K562 (cell line): ENCODE results near the gene COL23A1. TPM values are rescaled to one million over a fixed set of nuclear protein-coding genes. Genes with fewer than 3 reads are reported as not detected.

Experiments
- ATAC-seq: fragments of 200-7000 bp; cut with Tn5 transposase; 3 replicates; pipeline ENCODE4 v1.9.1; 2020; ENCODE audit warnings: moderate library complexity
- BruUV-seq: library from RNA; stranded (reverse); fragments of 400-500 nt; replicated peaks from 2 replicates; lab custom pipeline; 2021; lab: Mats Ljungman, UMichigan
- CTCF ChIA-PET: fragments of 300-600 bp; formaldehyde crosslinking; extraction: SDS; loops from one replicate; lab custom pipeline; 2021; ENCODE audit warnings: low intra/inter-chr PET ratio; lab: Yijun Ruan, JAX
- POLR2A ChIA-PET: fragments of 300-600, 350-650 bp; sonication (Branson Sonifier 250); formaldehyde crosslinking; extraction: SDS; loops from one replicate; lab custom pipeline; 2021; ENCODE audit warnings: antibody characterized with exemption, inconsistent platforms; lab: Yijun Ruan, JAX
- DNase-seq, 4 experiments: peaks; one replicate each; pipeline versions ENCODE4 v3.0.0 to v3.0.0-alpha.2; 2011 to 2018; ENCODE audit warnings: low spot score in 3 of 4, mixed read lengths in 3 of 4; ENCODE audit errors: extremely low read depth in 1 of 4
- FAIRE-seq: peaks from 2 replicates; lab custom pipeline; 2011; peaks lifted over from hg19 to GRCh38; lab: Jason Lieb, UNC
- H2AFZ ChIP-seq: 2 replicates; pipeline ENCODE4 v1.6.0; 2011; ENCODE audit warnings: low read depth, low read length, control low read depth, inconsistent platforms
- H3K27ac ChIP-seq: fragments of 200-600 bp; 3 replicates; pipeline ENCODE4 v1.8.0; 2011; ENCODE audit warnings: low read depth, mild to moderate bottlenecking, control low read depth, inconsistent platforms, low read length, moderate library complexity, mixed read lengths; ENCODE audit errors: extremely low read depth
- H3K27me3 ChIP-seq, 2 experiments: fragments of 300-600 bp in 1 of 2; 2 replicates in 1 of 2; 3 replicates in 1 of 2; pipeline versions ENCODE4 v1.6.0 to v1.8.0; 2011; ENCODE audit warnings: inconsistent platforms in 2 of 2, low read length in 2 of 2, mild to moderate bottlenecking in 1 of 2, mixed read lengths in 1 of 2, moderate library complexity in 1 of 2; ENCODE audit not compliant: control insufficient read depth in 2 of 2, insufficient read depth in 2 of 2
- H3K36me3 ChIP-seq: fragments of 300-600 bp; 3 replicates; pipeline ENCODE4 v1.8.0; 2011; ENCODE audit warnings: mild to moderate bottlenecking, low read length, inconsistent platforms; ENCODE audit not compliant: control insufficient read depth, insufficient read depth
- H3K4me1 ChIP-seq, 2 experiments: fragments of 200-600 bp in 1 of 2; replicated peaks in 1 of 2; 2 replicates in 1 of 2; 3 replicates in 1 of 2; pipeline versions ENCODE4 v1.5.1 to v1.8.0; 2011; ENCODE audit warnings: inconsistent platforms in 2 of 2, low read length in 2 of 2, mild to moderate bottlenecking in 1 of 2, mixed read lengths in 1 of 2, moderate library complexity in 1 of 2; ENCODE audit not compliant: control insufficient read depth in 2 of 2, insufficient read depth in 2 of 2
- H3K4me2 ChIP-seq: 2 replicates; pipeline ENCODE4 v1.6.1; 2011; ENCODE audit warnings: low read length, control low read depth, inconsistent platforms, mixed read lengths; ENCODE audit not compliant: insufficient read depth
- H3K4me3 ChIP-seq: fragments of 200-600 bp; sonication (generic), shearing (Covaris generic); 2 replicates; pipeline ENCODE4 v1.5.1; 2016; ENCODE audit warnings: control low read depth, inconsistent platforms
- H3K79me2 ChIP-seq: fragments of 200-600 bp; 3 replicates; pipeline ENCODE4 v1.8.0; 2011; ENCODE audit warnings: low read length, inconsistent platforms; ENCODE audit not compliant: control insufficient read depth, insufficient read depth
- H3K9ac ChIP-seq, 2 experiments: 2 replicates each; pipeline versions ENCODE4 v1.6.0 to v1.6.1; 2011; ENCODE audit warnings: low read depth in 2 of 2, low read length in 2 of 2, control low read depth in 1 of 2, inconsistent platforms in 1 of 2, mild to moderate bottlenecking in 1 of 2, mixed read lengths in 1 of 2; ENCODE audit not compliant: insufficient read depth in 1 of 2
- H3K9me1 ChIP-seq: one replicate; pipeline ENCODE4 v1.6.0; 2011; ENCODE audit warnings: inconsistent platforms, mild to moderate bottlenecking, low read length, moderate library complexity; ENCODE audit not compliant: control insufficient read depth, insufficient read depth
- H3K9me3 ChIP-seq: replicated peaks from 2 replicates; pipeline ENCODE4 v1.5.1; 2011; ENCODE audit warnings: low read depth, low read length, inconsistent platforms; ENCODE audit not compliant: control insufficient read depth, insufficient read depth
- H4K20me1 ChIP-seq: replicated peaks from 2 replicates; pipeline ENCODE4 v1.6.1; 2011; ENCODE audit warnings: low read length, inconsistent platforms, mixed read lengths; ENCODE audit not compliant: control insufficient read depth, insufficient read depth
- C11orf30 ChIP-seq: fragments of 450-650 bp; IDR thresholded peaks from 2 replicates; pipeline ENCODE4 v1.6.1; 2016; ENCODE audit warnings: low read depth, mild to moderate bottlenecking
- CCAR2 ChIP-seq: fragments of 200-400 bp; formaldehyde crosslinking; IDR thresholded peaks from 2 replicates; pipeline ENCODE4 v1.6.1; 2017; ENCODE audit warnings: mild to moderate bottlenecking, low read depth, low read length
- HMGN3 ChIP-seq: IDR thresholded peaks from 2 replicates; pipeline ENCODE4 v1.6.1; 2011; ENCODE audit warnings: borderline replicate concordance, low read depth, mild to moderate bottlenecking, mixed read lengths, low read length; ENCODE audit not compliant: insufficient read length; ENCODE audit errors: extremely low read depth
- JUND ChIP-seq, 2 experiments: IDR thresholded peaks; 2 replicates in 1 of 2; 3 replicates in 1 of 2; pipeline ENCODE4 v1.6.1; 2011; ENCODE audit warnings: borderline replicate concordance in 2 of 2, low read depth in 2 of 2, low read length in 2 of 2, improper control_type of control experiment in 1 of 2, missing biosample characterization in 1 of 2, missing genetic modification characterization in 1 of 2, missing genetic modification reagents in 1 of 2
- MCM7 ChIP-seq, 2 experiments: fragments of 450-650 bp; IDR thresholded peaks; 2 replicates each; pipeline ENCODE4 v1.6.1; 2016 to 2018
- PRMT5 ChIP-seq: sonication (generic); formaldehyde crosslinking; IDR thresholded peaks from 2 replicates; pipeline ENCODE4 v1.5.0; 2020; ENCODE audit warnings: missing genetic modification reagents
- XRCC5 ChIP-seq: fragments of 200-400 bp; formaldehyde crosslinking; IDR thresholded peaks from 2 replicates; pipeline ENCODE4 v1.6.1; 2017; ENCODE audit warnings: low read depth, mild to moderate bottlenecking, low read length
- ZNF143 ChIP-seq: sonication (generic); formaldehyde crosslinking; IDR thresholded peaks from 2 replicates; pipeline ENCODE4 v1.9.0; 2022; ENCODE audit warnings: mild to moderate bottlenecking, missing genetic modification reagents
- WGBS: fragments of 100-300 bp; shearing (Covaris generic); methylation state at CpG from one replicate; pipeline ENCODE4 v1.1.6; 2016; ENCODE audit warnings: low coverage, mixed read lengths; ENCODE audit not compliant: insufficient coverage; ENCODE audit errors: missing lambda C conversion rate; 5-methylcytosine and 5-hydroxymethylcytosine counted together
- in situ Hi-C: fragments of 300-500 bp; cut with MboI; formaldehyde crosslinking; loops from 4 replicates; pipeline ENCODE4 v1.15.0; 2018; ENCODE audit warnings: inconsistent platforms, mixed read lengths
- intact Hi-C: fragments of 100-400 bp; cut with micrococcal nuclease; formaldehyde crosslinking; loops from 2 replicates; pipeline ENCODE4 v1.14.2; 2022
- polyA plus RNA-seq, 8 experiments: library from polyadenylated mRNA; depleted of rRNA in 4 of 8; stranded (reverse) in 5 of 8; unstranded in 3 of 8; fragments of >200 nt; fragmentation: Nextera tagmentation in 2 of 8; fragmentation: Illumina TruSeq in 1 of 8; extraction: Ambion mirVana in 2 of 8; extraction: Trizol in 1 of 8; gene quantifications; 2 replicates each; pipeline versions ENCODE4 v1.2.1 to v1.2.3, GENCODE V29; 2011 to 2014; ENCODE audit warnings: inconsistent platforms in 1 of 8, missing spikeins in 1 of 8
- total RNA-seq, 7 experiments: library from RNA; depleted of rRNA in 6 of 7; stranded (reverse); fragments of >200 nt in 6 of 7; fragmentation: Illumina TruSeq in 2 of 7; extraction: Trizol in 2 of 7; gene quantifications; 2 replicates each; pipeline versions ENCODE4 v1.2.1 to v1.2.3, GENCODE V29; 2011 to 2021; ENCODE audit warnings: low replicate concordance in 1 of 7
- TF ChIP-seq, protein P1 (sequence below): fragments of 250-450 bp; sonication (Bioruptor Pico); IDR thresholded peaks from 2 replicates; pipeline ENCODE4 v1.5.1; 2021; ENCODE audit warnings: mild to moderate bottlenecking
- TF ChIP-seq, protein P2 (sequence below): fragments of 450-650 bp; IDR thresholded peaks from 2 replicates; pipeline ENCODE4 v1.7.0; 2016; ENCODE audit warnings: borderline replicate concordance
- TF ChIP-seq, protein P3 (sequence below): fragments of 450-650 bp; formaldehyde crosslinking; IDR thresholded peaks from 2 replicates; pipeline ENCODE4 v1.4.0; 2020; ENCODE audit warnings: mild to moderate bottlenecking, moderate library complexity

COL23A1 gene
- total and polyA plus RNA-seq, 9 of the 15 experiments (the other 6 are each of a cell fraction or from before 2014, with no cell fraction given) = 0.09 TPM; not detected in 8

DNA sequence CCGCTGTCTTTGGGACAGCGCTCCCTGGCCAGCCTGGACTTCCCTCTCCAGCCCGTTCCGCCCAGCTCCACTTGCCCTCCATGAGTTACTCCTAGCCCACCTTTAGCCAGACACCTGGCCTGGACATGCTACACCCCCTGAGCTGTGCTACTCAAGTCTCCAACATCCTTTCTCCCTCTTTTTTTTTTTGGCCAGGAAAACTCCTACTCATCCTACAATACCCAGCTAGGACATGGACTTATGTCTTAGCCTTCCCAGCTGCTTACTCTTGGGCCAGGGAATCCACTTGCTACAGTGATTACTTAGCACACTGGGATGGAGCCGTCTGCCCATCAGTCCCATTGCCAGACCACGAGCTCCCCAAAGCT, 264.9 kb downstream of the COL23A1 start:
- BruUV-seq = no TSS peak
- POLR2A ChIA-PET = interaction anchor here (0.6 to 1.2 kb wide), 3 partner anchors 14 to 1344 kb away, joined by 3 to 4 read pairs (median 3); no protein-coding TSS in a partner anchor
- H3K27ac ChIP-seq = no peak overlapping the region
- no peak overlapping the region for H2AFZ ChIP-seq
- H3K27me3 ChIP-seq = peaks cover 25 to 80% of the 10 kb centered on the region in 2 experiments
- DNase-seq = no peak
- no peaks in the 10 kb centered on the region for H3K36me3 ChIP-seq
- 6% methylated on average over 6 of the region's 6 CpGs for WGBS
- CTCF ChIA-PET = no interaction called here
- no peak overlapping the region for H3K4me3 ChIP-seq
- H4K20me1 ChIP-seq = 0 out of 2 replicates have a peak, but pooled peaks cover 3% of the 10 kb centered on the region
- TF ChIP-seq CCAR2 = no peak
- TF ChIP-seq ZNF143 (CRISPR knock-in tag) = no peak
- no peak for TF ChIP-seq XRCC5
- TF ChIP-seq HMGN3 = no peak
- TF ChIP-seq, protein P1, sequence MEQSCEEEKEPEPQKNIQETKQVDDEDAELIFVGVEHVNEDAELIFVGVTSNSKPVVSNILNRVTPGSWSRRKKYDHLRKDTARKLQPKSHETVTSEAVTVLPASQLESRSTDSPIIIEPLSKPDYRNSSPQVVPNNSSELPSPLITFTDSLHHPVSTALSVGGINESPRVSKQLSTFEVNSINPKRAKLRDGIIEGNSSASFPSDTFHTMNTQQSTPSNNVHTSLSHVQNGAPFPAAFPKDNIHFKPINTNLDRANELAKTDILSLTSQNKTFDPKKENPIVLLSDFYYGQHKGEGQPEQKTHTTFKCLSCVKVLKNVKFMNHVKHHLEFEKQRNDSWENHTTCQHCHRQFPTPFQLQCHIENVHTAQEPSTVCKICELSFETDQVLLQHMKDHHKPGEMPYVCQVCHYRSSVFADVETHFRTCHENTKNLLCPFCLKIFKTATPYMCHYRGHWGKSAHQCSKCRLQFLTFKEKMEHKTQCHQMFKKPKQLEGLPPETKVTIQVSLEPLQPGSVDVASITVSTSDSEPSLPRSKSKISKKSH (CRISPR knock-in tag) = no peak
- no peak for TF ChIP-seq PRMT5 (CRISPR knock-in tag)
- no peak for TF ChIP-seq JUND (IDR thresholded peaks at IDR 0.05; ENCODE audit: borderline replicate concordance, low read depth, low read length)
- TF ChIP-seq JUND (tag; IDR thresholded peaks at IDR 0.05; ENCODE audit: borderline replicate concordance, low read depth, low read length) = no peak
- TF ChIP-seq C11orf30 = no peak
- TF ChIP-seq, protein P2, sequence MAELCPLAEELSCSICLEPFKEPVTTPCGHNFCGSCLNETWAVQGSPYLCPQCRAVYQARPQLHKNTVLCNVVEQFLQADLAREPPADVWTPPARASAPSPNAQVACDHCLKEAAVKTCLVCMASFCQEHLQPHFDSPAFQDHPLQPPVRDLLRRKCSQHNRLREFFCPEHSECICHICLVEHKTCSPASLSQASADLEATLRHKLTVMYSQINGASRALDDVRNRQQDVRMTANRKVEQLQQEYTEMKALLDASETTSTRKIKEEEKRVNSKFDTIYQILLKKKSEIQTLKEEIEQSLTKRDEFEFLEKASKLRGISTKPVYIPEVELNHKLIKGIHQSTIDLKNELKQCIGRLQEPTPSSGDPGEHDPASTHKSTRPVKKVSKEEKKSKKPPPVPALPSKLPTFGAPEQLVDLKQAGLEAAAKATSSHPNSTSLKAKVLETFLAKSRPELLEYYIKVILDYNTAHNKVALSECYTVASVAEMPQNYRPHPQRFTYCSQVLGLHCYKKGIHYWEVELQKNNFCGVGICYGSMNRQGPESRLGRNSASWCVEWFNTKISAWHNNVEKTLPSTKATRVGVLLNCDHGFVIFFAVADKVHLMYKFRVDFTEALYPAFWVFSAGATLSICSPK = no peak
- no peak for TF ChIP-seq MCM7 (IDR thresholded peaks at IDR 0.05)
- TF ChIP-seq, protein P3, sequence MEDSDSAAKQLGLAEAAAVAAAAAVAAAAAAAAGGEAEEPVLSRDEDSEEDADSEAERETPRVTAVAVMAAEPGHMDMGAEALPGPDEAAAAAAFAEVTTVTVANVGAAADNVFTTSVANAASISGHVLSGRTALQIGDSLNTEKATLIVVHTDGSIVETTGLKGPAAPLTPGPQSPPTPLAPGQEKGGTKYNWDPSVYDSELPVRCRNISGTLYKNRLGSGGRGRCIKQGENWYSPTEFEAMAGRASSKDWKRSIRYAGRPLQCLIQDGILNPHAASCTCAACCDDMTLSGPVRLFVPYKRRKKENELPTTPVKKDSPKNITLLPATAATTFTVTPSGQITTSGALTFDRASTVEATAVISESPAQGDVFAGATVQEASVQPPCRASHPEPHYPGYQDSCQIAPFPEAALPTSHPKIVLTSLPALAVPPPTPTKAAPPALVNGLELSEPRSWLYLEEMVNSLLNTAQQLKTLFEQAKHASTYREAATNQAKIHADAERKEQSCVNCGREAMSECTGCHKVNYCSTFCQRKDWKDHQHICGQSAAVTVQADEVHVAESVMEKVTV (CRISPR knock-in tag) = no peak
- TF ChIP-seq, all 486 proteins: peak for 0
- Histone ChIP-seq H3K79me2 (no peaks in the 10 kb centered on the region), H3K9ac (no peak overlapping the region), H3K4me2 (no peak overlapping the region), H3K9me3 (no peaks in the 10 kb centered on the region), H3K9me1 (peaks cover 3% of the 10 kb centered on the region), H3K4me1 (peaks cover 0 to 4% of the 10 kb centered on the region in 2 experiments; a peak in 2 of 5 replicates)
- ATAC-seq = no peak
- in situ Hi-C loops = no loop called here
- FAIRE-seq = no peak
- intact Hi-C loops = no loop called here
